Fibroblast of villous mesenchyme (primary cell): Measurements from ENCODE around the gene CLRN3. TPM values are rescaled to one million over a fixed set of nuclear protein-coding genes. Genes with fewer than 3 reads are reported as not detected.

Experiments
- DNase-seq: peaks from one replicate; pipeline ENCODE4 v3.0.0-alpha.2; 2010; ENCODE audit warnings: low read depth
- H3K4me3 ChIP-seq: 2 replicates; pipeline ENCODE4 v1.5.1; 2011; ENCODE audit warnings: low read depth, mild to moderate bottlenecking, low read length
- CTCF ChIP-seq: IDR thresholded peaks from 2 replicates; pipeline ENCODE4 v1.5.1; 2012; ENCODE audit warnings: low read depth, mild to moderate bottlenecking, low read length; ENCODE audit not compliant: insufficient read depth
- total RNA-seq: library from RNA; depleted of rRNA; stranded (reverse); fragments of >200 nt; gene quantifications from 2 replicates; pipeline ENCODE4 v1.2.3, GENCODE V29; 2012

The CLRN3 gene
- total RNA-seq, 1 donor = not detected

GRCh38 chr10:127907411-127908105, 14.8 kb upstream of the CLRN3 start:
- H3K4me3 ChIP-seq = peak overlapping the region; percentile 58
- DNase-seq = peak; percentile 53
- TF ChIP-seq CTCF = no peak

- H3K4me3 ChIP-seq = peak within 1 kb of the TSS; percentile 58
- TF ChIP-seq CTCF = peak; percentile 64
- DNase-seq = peak; percentile 66
Measured at GRCh38 chr10:127906548-127907377, 14.0 kb upstream of the CLRN3 start, which contains the start of gene PTPRE. Gene PTPRE, plus strand, starts transcription at chr10:127907103. Its CDS starts 133,779 bp downstream, at chr10:128040882.

GRCh38 chr10:127905848-127906261, 13.1 kb upstream of the CLRN3 start:
- no peak for TF ChIP-seq CTCF
- DNase-seq = no peak
- H3K4me3 ChIP-seq = no peak overlapping the region

GRCh38 chr10:127905001-127905847, 12.5 kb upstream of the CLRN3 start:
- DNase-seq = no peak
- H3K4me3 ChIP-seq = no peak overlapping the region
- TF ChIP-seq CTCF = no peak

GRCh38 chr10:127904311-127905000, 11.7 kb upstream of the CLRN3 start:
- no peak for DNase-seq
- TF ChIP-seq CTCF = no peak
- no peak overlapping the region for H3K4me3 ChIP-seq

GRCh38 chr10:127903789-127904188, 11.0 kb upstream of the CLRN3 start:
- no peak for TF ChIP-seq CTCF
- DNase-seq = no peak
- no peak overlapping the region for H3K4me3 ChIP-seq
